PC-3 (cell line): ENCODE measurements around the gene LYRM1.

Source experiments
- EZH2 ChIP-seq: fragments of 300-600 bp; sonication (generic); IDR thresholded peaks from one replicate; pipeline ENCODE4 v1.6.1; 2017; ENCODE audit warnings: antibody characterized with exemption, mild to moderate bottlenecking, low read length; ENCODE audit not compliant: unreplicated experiment
- EZH2phosphoT487 ChIP-seq: fragments of 300-600 bp; sonication (generic); IDR thresholded peaks from 2 replicates; pipeline ENCODE4 v1.6.1; 2018; ENCODE audit warnings: mild to moderate bottlenecking, antibody characterized with exemption, low read length, borderline replicate concordance
- TF ChIP-seq, protein P1 (sequence below): fragments of 300-600 bp; sonication (generic); conservative IDR thresholded peaks from 2 replicates; pipeline ENCODE4 v1.5.1; 2017; ENCODE audit warnings: antibody characterized with exemption, low read depth, mild to moderate bottlenecking, low read length

DNA sequence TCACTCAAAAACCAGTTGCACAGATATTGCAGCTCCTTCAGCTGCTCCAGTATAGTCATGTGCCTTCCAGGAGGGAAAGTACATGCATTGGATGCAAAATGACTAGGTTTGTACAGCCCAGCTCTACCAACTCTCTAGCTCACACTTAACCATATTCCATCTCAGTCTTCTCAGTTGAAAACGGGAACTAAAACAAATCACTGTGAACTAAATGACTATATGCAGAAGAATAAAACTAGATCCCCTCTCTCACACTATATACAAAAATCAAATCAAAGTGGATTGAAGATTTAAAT, 25.3 kb upstream of the LYRM1 start:
- no peak for TF ChIP-seq EZH2phosphoT487
- TF ChIP-seq, protein P1, sequence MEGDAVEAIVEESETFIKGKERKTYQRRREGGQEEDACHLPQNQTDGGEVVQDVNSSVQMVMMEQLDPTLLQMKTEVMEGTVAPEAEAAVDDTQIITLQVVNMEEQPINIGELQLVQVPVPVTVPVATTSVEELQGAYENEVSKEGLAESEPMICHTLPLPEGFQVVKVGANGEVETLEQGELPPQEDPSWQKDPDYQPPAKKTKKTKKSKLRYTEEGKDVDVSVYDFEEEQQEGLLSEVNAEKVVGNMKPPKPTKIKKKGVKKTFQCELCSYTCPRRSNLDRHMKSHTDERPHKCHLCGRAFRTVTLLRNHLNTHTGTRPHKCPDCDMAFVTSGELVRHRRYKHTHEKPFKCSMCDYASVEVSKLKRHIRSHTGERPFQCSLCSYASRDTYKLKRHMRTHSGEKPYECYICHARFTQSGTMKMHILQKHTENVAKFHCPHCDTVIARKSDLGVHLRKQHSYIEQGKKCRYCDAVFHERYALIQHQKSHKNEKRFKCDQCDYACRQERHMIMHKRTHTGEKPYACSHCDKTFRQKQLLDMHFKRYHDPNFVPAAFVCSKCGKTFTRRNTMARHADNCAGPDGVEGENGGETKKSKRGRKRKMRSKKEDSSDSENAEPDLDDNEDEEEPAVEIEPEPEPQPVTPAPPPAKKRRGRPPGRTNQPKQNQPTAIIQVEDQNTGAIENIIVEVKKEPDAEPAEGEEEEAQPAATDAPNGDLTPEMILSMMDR = no peak
- TF ChIP-seq EZH2 = no peak
